HFFc6 (cell line): ENCODE data around the gene NCBP2. TPM values are rescaled to one million over a fixed set of nuclear protein-coding genes. Genes with fewer than 3 reads are reported as not detected.

Source experiments
- DNase-seq: peaks from one replicate; pipeline ENCODE4 v3.0.0-alpha.2; 2018
- H3K27ac Mint-ChIP-seq: 2 replicates; pipeline ENCODE4 v1.8.0; 2020; ENCODE audit warnings: mild to moderate bottlenecking, mixed read lengths
- H3K27me3 Mint-ChIP-seq: 2 replicates; pipeline ENCODE4 v1.8.0; 2021; ENCODE audit warnings: mild to moderate bottlenecking, moderate library complexity, mixed read lengths; ENCODE audit not compliant: insufficient read depth
- H3K36me3 Mint-ChIP-seq: 2 replicates; pipeline ENCODE4 v1.8.0; 2021; ENCODE audit warnings: low read depth, mixed read lengths
- H3K4me1 Mint-ChIP-seq: 2 replicates; pipeline ENCODE4 v1.8.0; 2020; ENCODE audit warnings: low read depth, mixed read lengths
- H3K4me3 Mint-ChIP-seq: 2 replicates; pipeline ENCODE4 v1.8.0; 2020; ENCODE audit warnings: mild to moderate bottlenecking, moderate library complexity, mixed read lengths
- H3K9me3 Mint-ChIP-seq: 2 replicates; pipeline ENCODE4 v1.8.0; 2020; ENCODE audit warnings: mild to moderate bottlenecking, mixed read lengths
- total RNA-seq, 6 experiments: library from RNA; stranded (reverse); fragmentation: NEBNext Ultra II Directional; extraction: Animal tissue kit (Norgen Biotek cat#: 25700); gene quantifications; 2 replicates in 1 of 6; 3 replicates in 5 of 6; pipeline ENCODE4 v1.2.3, GENCODE V29; 2021
- TF ChIP-seq, protein P1 (sequence below): fragments of 200-600 bp; sonication (generic); IDR thresholded peaks from 2 replicates; pipeline ENCODE4 v1.5.0; 2021; ENCODE audit warnings: antibody characterized with exemption, mild to moderate bottlenecking

Gene NCBP2
- total RNA-seq, 6 experiments from 2014 or later: 73.6 to 82.2 (median 76.3) TPM

DNA sequence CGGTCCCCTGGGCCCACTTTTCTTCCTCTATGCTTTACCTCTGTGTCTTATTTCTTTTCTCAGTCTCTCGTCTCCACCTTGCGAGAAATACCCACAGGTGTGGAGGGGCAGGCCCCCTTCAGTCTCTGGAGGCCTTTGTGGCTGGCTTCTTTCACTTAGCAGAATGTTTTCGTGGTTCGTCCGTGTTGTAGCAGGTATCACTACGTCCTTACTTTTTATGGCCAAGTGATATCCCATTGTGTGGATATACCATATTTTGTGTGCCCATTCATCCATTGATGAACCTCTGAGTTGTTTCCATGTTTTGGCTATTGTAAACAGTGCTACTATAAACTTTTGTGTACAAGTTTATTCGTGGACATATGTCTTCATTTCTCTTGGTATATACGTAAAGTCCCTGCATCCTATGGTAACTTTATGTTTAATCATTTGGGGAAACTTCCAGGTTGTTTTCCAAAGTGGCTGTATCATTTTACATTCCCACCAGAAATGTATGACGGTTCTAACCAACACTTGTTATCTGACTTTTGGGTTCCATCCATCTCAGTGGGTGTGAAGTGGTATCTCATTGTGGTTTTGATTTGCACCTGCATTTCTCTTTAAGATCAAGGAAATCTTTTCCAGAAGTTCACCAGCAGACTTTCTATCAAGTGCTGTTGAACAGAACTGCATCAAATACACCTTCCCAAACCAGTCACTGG, 20.8 kb upstream of the NCBP2 start:
- Mint-ChIP-seq H3K27me3 (no peaks in the 10 kb centered on the region), H3K4me3 (no peak overlapping the region), H3K27ac (no peak overlapping the region), H3K36me3 (no peaks in the 10 kb centered on the region), H3K9me3 (no peaks in the 10 kb centered on the region), H3K4me1 (peaks cover 7% of the 10 kb centered on the region; the same call in 1 of the 2 replicates)
- TF ChIP-seq, protein P1, sequence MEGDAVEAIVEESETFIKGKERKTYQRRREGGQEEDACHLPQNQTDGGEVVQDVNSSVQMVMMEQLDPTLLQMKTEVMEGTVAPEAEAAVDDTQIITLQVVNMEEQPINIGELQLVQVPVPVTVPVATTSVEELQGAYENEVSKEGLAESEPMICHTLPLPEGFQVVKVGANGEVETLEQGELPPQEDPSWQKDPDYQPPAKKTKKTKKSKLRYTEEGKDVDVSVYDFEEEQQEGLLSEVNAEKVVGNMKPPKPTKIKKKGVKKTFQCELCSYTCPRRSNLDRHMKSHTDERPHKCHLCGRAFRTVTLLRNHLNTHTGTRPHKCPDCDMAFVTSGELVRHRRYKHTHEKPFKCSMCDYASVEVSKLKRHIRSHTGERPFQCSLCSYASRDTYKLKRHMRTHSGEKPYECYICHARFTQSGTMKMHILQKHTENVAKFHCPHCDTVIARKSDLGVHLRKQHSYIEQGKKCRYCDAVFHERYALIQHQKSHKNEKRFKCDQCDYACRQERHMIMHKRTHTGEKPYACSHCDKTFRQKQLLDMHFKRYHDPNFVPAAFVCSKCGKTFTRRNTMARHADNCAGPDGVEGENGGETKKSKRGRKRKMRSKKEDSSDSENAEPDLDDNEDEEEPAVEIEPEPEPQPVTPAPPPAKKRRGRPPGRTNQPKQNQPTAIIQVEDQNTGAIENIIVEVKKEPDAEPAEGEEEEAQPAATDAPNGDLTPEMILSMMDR: no peak
- no peak for DNase-seq

DNA sequence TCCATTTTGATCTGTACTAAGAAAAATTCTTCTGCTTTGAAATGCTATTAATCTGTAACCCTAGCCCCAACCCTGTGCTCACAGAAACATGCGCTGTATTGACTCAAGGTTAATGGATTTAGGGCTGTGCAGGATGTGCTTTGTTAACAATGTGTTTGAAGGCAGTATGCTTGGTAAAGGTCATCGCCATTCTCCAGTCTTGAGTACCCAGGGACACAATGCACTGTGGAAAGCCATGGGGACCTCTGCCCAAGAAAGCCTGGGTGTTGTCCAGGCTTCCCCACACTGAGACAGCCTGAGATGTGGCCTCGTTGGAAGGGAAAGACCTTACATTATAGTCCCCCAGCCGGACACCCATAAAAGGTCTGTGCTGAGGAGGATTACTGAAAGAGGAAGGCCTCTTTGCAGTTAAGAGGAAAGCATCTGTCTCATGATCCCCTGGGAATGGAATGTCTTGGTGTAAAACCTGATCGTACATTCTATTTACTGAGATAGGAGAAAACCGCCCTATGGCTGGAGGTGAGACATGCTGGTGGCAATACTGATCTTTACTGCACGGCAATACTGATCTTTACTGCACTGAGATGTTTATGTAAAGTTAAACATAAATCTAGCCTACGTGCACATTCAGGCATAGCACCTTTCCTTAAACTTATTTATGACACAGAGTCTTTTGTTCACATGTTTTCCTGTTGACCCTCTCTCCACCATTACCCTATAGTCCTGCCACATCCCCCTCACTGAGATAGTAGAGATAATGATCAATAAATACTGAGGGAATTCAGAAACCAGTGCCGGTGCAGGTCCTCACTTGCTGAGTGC, 20.0 kb upstream of the NCBP2 start:
- no peaks in the 10 kb centered on the region for H3K9me3 Mint-ChIP-seq
- no peak for DNase-seq
- no peak overlapping the region for H3K27ac Mint-ChIP-seq
- TF ChIP-seq, protein P1: no peak
- no peaks in the 10 kb centered on the region for H3K27me3 Mint-ChIP-seq
- no peak overlapping the region for H3K4me3 Mint-ChIP-seq
- H3K36me3 Mint-ChIP-seq: no peaks in the 10 kb centered on the region
- H3K4me1 Mint-ChIP-seq: no peaks in the 10 kb centered on the region

DNA sequence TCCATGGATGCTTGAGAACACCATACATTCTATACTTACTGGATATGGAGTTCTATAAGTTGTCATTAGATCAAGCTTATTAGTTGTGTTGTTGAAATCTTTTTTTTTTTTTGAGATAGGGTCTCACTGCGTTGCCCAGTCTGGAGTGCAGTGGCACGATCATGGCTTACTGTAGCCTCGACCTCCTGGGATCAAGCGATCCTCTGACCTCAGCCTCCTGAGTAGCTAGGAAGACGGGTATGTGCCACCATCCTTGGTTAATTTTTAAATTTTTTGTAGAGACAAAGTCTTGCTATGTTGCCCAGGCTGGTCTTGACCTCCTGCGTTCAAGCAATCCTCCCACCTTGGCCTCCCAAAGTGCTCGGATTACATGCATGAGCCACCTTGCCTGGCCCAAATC, 12.5 kb upstream of the NCBP2 start:
- H3K4me3 Mint-ChIP-seq: no peak overlapping the region
- H3K36me3 Mint-ChIP-seq: no peaks in the 10 kb centered on the region
- H3K27ac Mint-ChIP-seq: no peak overlapping the region
- no peak for DNase-seq
- H3K27me3 Mint-ChIP-seq: peaks cover 3% of the 10 kb centered on the region; the same call in 1 of the 2 replicates
- no peaks in the 10 kb centered on the region for H3K9me3 Mint-ChIP-seq
- H3K4me1 Mint-ChIP-seq: no peaks in the 10 kb centered on the region
- TF ChIP-seq, protein P1: no peak

DNA sequence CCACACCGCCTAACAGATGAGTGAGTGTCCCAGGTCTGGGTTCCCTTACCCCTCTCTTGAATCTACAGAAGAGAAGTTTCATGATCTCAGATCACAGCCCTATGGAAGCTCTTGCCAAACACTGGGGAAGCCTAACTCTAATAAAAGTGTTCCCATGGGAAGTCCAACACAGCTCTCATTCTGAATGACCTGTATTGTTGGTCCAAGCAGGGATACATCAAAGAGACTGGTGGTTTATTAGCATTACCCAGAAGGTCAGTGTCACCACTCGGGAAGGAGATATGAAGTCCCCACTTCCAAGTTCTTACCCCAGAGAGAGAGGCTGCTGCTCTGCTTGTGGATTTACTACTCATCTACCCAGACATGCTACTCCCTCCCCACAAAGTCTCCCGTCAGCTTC, 9.0 kb upstream of the NCBP2 start:
- TF ChIP-seq, protein P1: no peak
- Mint-ChIP-seq H3K27me3 (peaks cover 7% of the 10 kb centered on the region), H3K4me3 (no peak overlapping the region), H3K36me3 (no peaks in the 10 kb centered on the region), H3K27ac (no peak overlapping the region), H3K4me1 (no peaks in the 10 kb centered on the region), H3K9me3 (no peaks in the 10 kb centered on the region)
- DNase-seq: no peak

DNA sequence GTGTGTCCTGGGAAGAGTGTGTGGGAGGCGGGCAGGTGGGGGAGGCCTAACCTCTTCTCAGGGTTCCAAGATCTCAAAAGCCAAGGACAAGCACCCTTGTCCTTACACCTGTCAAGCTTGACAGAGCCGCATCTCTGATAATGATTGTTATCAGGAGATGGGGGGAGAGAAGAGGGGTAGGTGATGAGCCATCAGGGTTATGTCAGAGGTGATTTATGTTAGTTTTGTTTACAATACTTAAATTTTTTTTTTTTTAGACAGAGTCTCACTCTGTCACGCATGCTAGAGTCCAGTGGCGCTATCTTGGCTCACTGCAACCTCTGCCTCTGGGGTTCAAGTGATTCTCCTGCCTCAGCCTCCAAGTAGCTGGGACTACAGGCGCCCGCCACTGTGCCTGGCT, 7.4 kb upstream of the NCBP2 start:
- Mint-ChIP-seq H3K36me3 (no peaks in the 10 kb centered on the region), H3K27me3 (peaks cover 7% of the 10 kb centered on the region), H3K9me3 (no peaks in the 10 kb centered on the region), H3K4me1 (peaks cover 2% of the 10 kb centered on the region), H3K27ac (no peak overlapping the region), H3K4me3 (no peak overlapping the region)
- DNase-seq: no peak
- TF ChIP-seq, protein P1: no peak
